Activated CD4-positive, alpha-beta memory T cell treated with anti-CD3 and anti-CD28 coated beads for 36 hours (primary cell): ENCODE data around the gene UBXN10. TPM values are rescaled to one million over a fixed set of nuclear protein-coding genes. Genes with fewer than 3 reads are reported as not detected.

Experiments used
- CTCF ChIA-PET: fragments of 350-600 bp; sonication (Branson Sonifier 250); formaldehyde crosslinking; loops from one replicate; lab custom pipeline; 2021; ENCODE audit warnings: antibody characterized with exemption, inconsistent platforms; lab: Charles Lee
- POLR2A ChIA-PET: fragments of 350-600 bp; sonication (Branson Sonifier 250); formaldehyde crosslinking; loops from one replicate; lab custom pipeline; 2021; ENCODE audit warnings: antibody characterized with exemption; lab: Charles Lee
- DNase-seq: peaks from one replicate; pipeline ENCODE4 v3.0.0-alpha.2; 2020
- H3K27ac Mint-ChIP-seq: one replicate; pipeline ENCODE4 v1.8.0; 2021; ENCODE audit warnings: mixed read lengths
- H3K27me3 Mint-ChIP-seq: one replicate; pipeline ENCODE4 v1.8.0; 2021; ENCODE audit warnings: mixed read lengths
- H3K36me3 Mint-ChIP-seq: one replicate; pipeline ENCODE4 v1.8.0; 2021; ENCODE audit warnings: mixed read lengths
- H3K4me1 Mint-ChIP-seq: one replicate; pipeline ENCODE4 v1.8.0; 2021; ENCODE audit warnings: low read depth, mixed read lengths
- H3K4me3 Mint-ChIP-seq: one replicate; pipeline ENCODE4 v1.8.0; 2021; ENCODE audit warnings: mild to moderate bottlenecking, mixed read lengths
- H3K9me3 Mint-ChIP-seq: one replicate; pipeline ENCODE4 v1.8.0; 2021; ENCODE audit warnings: mixed read lengths
- intact Hi-C: fragments of 100-400 bp; cut with micrococcal nuclease; formaldehyde crosslinking; loops from one replicate; pipeline ENCODE4 v1.15.1; 2023
- total RNA-seq, 2 experiments: library from RNA; stranded (reverse); gene quantifications; one replicate each; pipeline ENCODE4 v1.2.3, GENCODE V29; 2021

Gene UBXN10
- total RNA-seq, 2 experiments from 2014 or later, result 0.53 to 0.55 TPM

DNA sequence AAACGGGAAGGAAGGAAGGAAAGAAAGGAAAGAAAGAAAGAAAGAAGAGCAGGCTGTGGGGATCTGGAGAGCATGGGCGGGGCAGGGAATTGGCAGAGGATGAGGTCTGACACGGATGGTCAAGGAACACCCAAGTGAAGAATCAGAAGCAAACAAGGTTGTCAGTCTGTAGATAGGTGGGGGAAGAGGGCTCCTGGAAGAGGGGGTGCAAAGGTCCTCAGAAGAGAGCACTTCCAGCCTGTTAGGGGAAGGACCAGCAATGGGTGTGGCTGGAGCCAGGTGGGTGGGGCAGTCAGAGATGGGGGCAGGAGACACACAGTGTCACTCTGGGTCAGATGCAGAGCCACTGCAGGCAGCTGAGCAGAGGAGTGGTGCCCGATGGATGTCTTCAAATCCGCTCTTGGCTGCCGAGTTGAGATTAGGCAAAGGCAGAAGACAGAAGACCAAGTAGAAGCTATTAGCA is 11.5 kb downstream of the UBXN10 start:
- Mint-ChIP-seq H3K9me3 (no peaks in the 10 kb centered on the region), H3K36me3 (no peaks in the 10 kb centered on the region), H3K27me3 (peaks cover 24% of the 10 kb centered on the region), H3K4me1 (peaks cover 2% of the 10 kb centered on the region), H3K4me3 (no peak overlapping the region), H3K27ac (no peak overlapping the region)
- intact Hi-C loops, result no loop called here
- ChIA-PET CTCF (interaction anchor here (3.7 to 4.9 kb wide), 2 partner anchors 38 to 45 kb away, joined by 22 to 37 read pairs; no protein-coding TSS in a partner anchor), POLR2A (no interaction called here)
- no peak for DNase-seq

- intact Hi-C loops, result no loop called here
- H3K36me3 Mint-ChIP-seq, result no peaks in the 10 kb centered on the region
- H3K27me3 Mint-ChIP-seq, result peaks cover 22% of the 10 kb centered on the region
- no peaks in the 10 kb centered on the region for H3K9me3 Mint-ChIP-seq
- H3K27ac Mint-ChIP-seq, result no peak overlapping the region
- no peak for DNase-seq
- peaks cover 2% of the 10 kb centered on the region for H3K4me1 Mint-ChIP-seq
- no peak overlapping the region for H3K4me3 Mint-ChIP-seq
- ChIA-PET POLR2A (no interaction called here), CTCF (no interaction called here)
These were observed 12.4 kb downstream of the UBXN10 start for GRCh38 chr1:20198296-20198695.

GRCh38 chr1:20198918-20199317 is 13.0 kb downstream of the UBXN10 start:
- Mint-ChIP-seq H3K36me3 (no peaks in the 10 kb centered on the region), H3K27me3 (peaks cover 26% of the 10 kb centered on the region), H3K9me3 (no peaks in the 10 kb centered on the region), H3K4me1 (peaks cover 2% of the 10 kb centered on the region), H3K27ac (no peak overlapping the region), H3K4me3 (no peak overlapping the region)
- ChIA-PET POLR2A (no interaction called here), CTCF (no interaction called here)
- intact Hi-C loops, result no loop called here
- no peak for DNase-seq

DNA sequence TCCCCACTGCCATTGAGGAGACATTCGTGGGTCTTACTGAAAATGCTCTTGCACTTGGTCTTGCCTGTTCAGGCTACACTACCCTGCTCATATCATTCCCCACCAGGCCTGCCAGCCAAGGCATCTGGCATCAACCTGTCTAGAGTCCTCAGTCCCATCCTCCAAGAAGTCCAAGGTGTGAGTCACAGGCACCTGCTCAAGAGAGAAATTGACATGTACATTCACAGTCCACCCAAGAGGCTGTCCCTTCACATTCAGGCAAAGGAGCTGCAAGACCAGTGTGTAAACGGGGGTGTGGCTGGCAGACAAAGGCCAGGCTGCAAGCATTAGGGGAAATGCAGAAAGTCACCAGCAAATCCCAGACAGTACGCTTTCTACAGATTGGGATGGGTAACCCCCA is 13.5 kb downstream of the UBXN10 start:
- peaks cover 23% of the 10 kb centered on the region for H3K27me3 Mint-ChIP-seq
- H3K9me3 Mint-ChIP-seq, result no peaks in the 10 kb centered on the region
- no peak for DNase-seq
- H3K4me3 Mint-ChIP-seq, result no peak overlapping the region
- CTCF ChIA-PET, result no interaction called here
- peaks cover 2% of the 10 kb centered on the region for H3K4me1 Mint-ChIP-seq
- intact Hi-C loops, result no loop called here
- no peak overlapping the region for H3K27ac Mint-ChIP-seq
- no peaks in the 10 kb centered on the region for H3K36me3 Mint-ChIP-seq
- POLR2A ChIA-PET, result no interaction called here

DNA sequence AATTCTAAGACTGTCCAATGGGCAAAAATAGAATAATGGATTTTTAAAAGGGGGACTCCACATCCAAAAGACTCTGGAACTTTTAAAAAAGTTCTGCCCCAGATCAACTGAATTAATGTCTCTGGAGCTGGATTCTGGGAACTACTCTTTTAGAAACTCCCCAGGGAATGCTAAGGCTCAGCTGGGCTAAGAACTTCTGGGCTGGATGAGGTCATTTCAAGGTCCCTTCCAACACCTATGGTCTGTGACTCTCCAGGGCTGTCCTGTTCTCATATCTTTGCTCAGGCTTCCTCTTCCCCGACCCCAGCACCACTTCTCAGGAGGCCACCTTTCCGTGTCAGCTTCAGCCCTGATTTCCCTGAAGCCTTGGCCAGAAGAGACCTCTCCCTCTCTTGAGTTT is 13.9 kb downstream of the UBXN10 start:
- H3K36me3 Mint-ChIP-seq, result no peaks in the 10 kb centered on the region
- peaks cover 2% of the 10 kb centered on the region for H3K4me1 Mint-ChIP-seq
- CTCF ChIA-PET, result interaction anchor here (1.5 kb wide), 1 partner anchor 13 kb away, joined by 6 read pairs; no protein-coding TSS in a partner anchor
- intact Hi-C loops, result no loop called here
- no peaks in the 10 kb centered on the region for H3K9me3 Mint-ChIP-seq
- POLR2A ChIA-PET, result no interaction called here
- no peak for DNase-seq
- no peak overlapping the region for H3K4me3 Mint-ChIP-seq
- H3K27ac Mint-ChIP-seq, result no peak overlapping the region
- peaks cover 23% of the 10 kb centered on the region for H3K27me3 Mint-ChIP-seq

DNA sequence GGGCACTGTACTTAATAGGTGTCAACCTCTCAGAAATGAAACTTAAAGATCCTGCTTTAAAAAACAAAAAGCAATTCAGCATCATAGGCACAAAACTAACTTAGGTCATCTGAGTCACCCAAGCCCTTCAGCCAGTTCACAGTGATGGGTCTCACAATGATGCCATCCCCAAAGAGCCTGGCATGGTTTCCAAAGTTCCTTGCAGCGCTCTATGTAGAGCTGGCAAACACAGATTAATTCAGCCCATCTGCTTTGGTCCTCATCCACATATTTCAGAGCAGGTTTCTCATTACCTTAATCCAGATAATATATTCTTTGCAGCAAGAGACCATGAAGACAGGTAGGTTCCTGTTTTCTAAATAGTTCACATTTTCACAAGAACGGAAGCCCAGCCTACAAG is 15.1 kb downstream of the UBXN10 start:
- CTCF ChIA-PET, result interaction anchor here (1.5 kb wide), 1 partner anchor 12 kb away, joined by 6 read pairs; no protein-coding TSS in a partner anchor
- no peaks in the 10 kb centered on the region for H3K9me3 Mint-ChIP-seq
- intact Hi-C loops, result no loop called here
- no peak overlapping the region for H3K4me3 Mint-ChIP-seq
- POLR2A ChIA-PET, result no interaction called here
- peaks cover 17% of the 10 kb centered on the region for H3K27me3 Mint-ChIP-seq
- no peak for DNase-seq
- H3K36me3 Mint-ChIP-seq, result no peaks in the 10 kb centered on the region
- H3K4me1 Mint-ChIP-seq, result no peaks in the 10 kb centered on the region
- H3K27ac Mint-ChIP-seq, result no peak overlapping the region

GRCh38 chr1:20202166-20202565 is 16.3 kb downstream of the UBXN10 start:
- intact Hi-C loops, result no loop called here
- H3K27me3 Mint-ChIP-seq, result peaks cover 15% of the 10 kb centered on the region
- H3K36me3 Mint-ChIP-seq, result no peaks in the 10 kb centered on the region
- no peak for DNase-seq
- no peaks in the 10 kb centered on the region for H3K9me3 Mint-ChIP-seq
- H3K4me1 Mint-ChIP-seq, result no peaks in the 10 kb centered on the region
- H3K4me3 Mint-ChIP-seq, result no peak overlapping the region
- no peak overlapping the region for H3K27ac Mint-ChIP-seq
- ChIA-PET CTCF (interaction anchor here (2.2 kb wide), 1 partner anchor 11 kb away, joined by 10 read pairs; no protein-coding TSS in a partner anchor), POLR2A (no interaction called here)

- peaks cover 2% of the 10 kb centered on the region for H3K4me1 Mint-ChIP-seq
- no peaks in the 10 kb centered on the region for H3K36me3 Mint-ChIP-seq
- POLR2A ChIA-PET, result no interaction called here
- intact Hi-C loops, result no loop called here
- DNase-seq, result no peak
- CTCF ChIA-PET, result interaction anchor here (0.9 to 16.0 kb wide), 3 partner anchors 13 to 285 kb away, joined by 3 to 163 read pairs (median 6); no protein-coding TSS in a partner anchor
- no peak overlapping the region for H3K27ac Mint-ChIP-seq
- no peaks in the 10 kb centered on the region for H3K9me3 Mint-ChIP-seq
- peaks cover 17% of the 10 kb centered on the region for H3K27me3 Mint-ChIP-seq
- no peak overlapping the region for H3K4me3 Mint-ChIP-seq
These were observed 21.6 kb downstream of the UBXN10 start for GRCh38 chr1:20207546-20207945.

DNA sequence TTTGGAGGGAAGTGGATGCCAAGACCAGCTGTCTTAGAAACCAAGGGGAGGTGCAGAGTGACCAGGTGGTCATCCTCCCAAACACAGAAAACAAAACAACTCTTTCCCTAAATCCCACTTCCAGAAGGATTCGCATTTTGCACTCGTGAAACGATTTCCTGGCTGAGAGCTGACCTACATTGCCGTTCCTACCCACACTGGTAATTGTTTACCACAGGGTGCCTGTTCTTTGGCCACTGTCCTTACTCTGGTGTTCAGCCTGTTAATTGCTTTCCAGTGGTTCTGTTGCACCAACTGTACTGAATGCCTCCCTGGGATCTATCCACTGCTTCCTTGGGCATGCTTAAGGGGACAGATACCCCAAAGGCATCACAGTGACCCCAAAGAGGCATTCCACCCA is 23.6 kb downstream of the UBXN10 start:
- CTCF ChIA-PET, result interaction anchor here (1.2 to 16.0 kb wide), 4 partner anchors 14 to 283 kb away, joined by 3 to 163 read pairs (median 5); no protein-coding TSS in a partner anchor
- Mint-ChIP-seq H3K4me3 (no peak overlapping the region), H3K4me1 (peaks cover 6% of the 10 kb centered on the region), H3K9me3 (no peaks in the 10 kb centered on the region), H3K27me3 (peaks cover 21% of the 10 kb centered on the region), H3K36me3 (no peaks in the 10 kb centered on the region), H3K27ac (no peak overlapping the region)
- intact Hi-C loops, result no loop called here
- no peak for DNase-seq
- POLR2A ChIA-PET, result no interaction called here

- ChIA-PET CTCF (interaction anchor here (1.1 to 16.0 kb wide), 6 partner anchors 15 to 281 kb away, joined by 3 to 163 read pairs (median 5); no protein-coding TSS in a partner anchor), POLR2A (no interaction called here)
- no peak for DNase-seq
- peaks cover 29% of the 10 kb centered on the region for H3K27me3 Mint-ChIP-seq
- no peak overlapping the region for H3K27ac Mint-ChIP-seq
- peaks cover 6% of the 10 kb centered on the region for H3K4me1 Mint-ChIP-seq
- no peaks in the 10 kb centered on the region for H3K9me3 Mint-ChIP-seq
- H3K36me3 Mint-ChIP-seq, result no peaks in the 10 kb centered on the region
- intact Hi-C loops, result loop anchor here (5.0 to 10.0 kb wide), 2 partner anchors 164 to 216 kb away; no protein-coding TSS in a partner anchor
- H3K4me3 Mint-ChIP-seq, result no peak overlapping the region
These were observed 25.0 kb downstream of the UBXN10 start for GRCh38 chr1:20210736-20211460.

GRCh38 chr1:20211511-20211931 is 25.6 kb downstream of the UBXN10 start:
- ChIA-PET POLR2A (no interaction called here), CTCF (interaction anchor here (1.1 to 16.0 kb wide), 7 partner anchors 16 to 281 kb away, joined by 4 to 163 read pairs (median 9); no protein-coding TSS in a partner anchor)
- H3K27ac Mint-ChIP-seq, result no peak overlapping the region

GRCh38 chr1:20212085-20212684 is 26.3 kb downstream of the UBXN10 start:
- Mint-ChIP-seq H3K4me3 (no peak overlapping the region), H3K36me3 (no peaks in the 10 kb centered on the region), H3K9me3 (peaks cover 2% of the 10 kb centered on the region), H3K4me1 (peaks cover 6% of the 10 kb centered on the region), H3K27me3 (peaks cover 36% of the 10 kb centered on the region), H3K27ac (no peak overlapping the region)
- DNase-seq, result no peak
- intact Hi-C loops, result loop anchor here (5.0 to 10.0 kb wide), 2 partner anchors 163 to 215 kb away; no protein-coding TSS in a partner anchor
- ChIA-PET CTCF (interaction anchor here (0.6 to 16.0 kb wide), 34 partner anchors 9 to 317 kb away, joined by 3 to 163 read pairs (median 4); no protein-coding TSS in a partner anchor), POLR2A (interaction anchor here (0.5 kb wide), 1 partner anchor 427 kb away, joined by 4 read pairs; no protein-coding TSS in a partner anchor)

More at GRCh38 chr1:20211511-20211931, 25.6 kb downstream of the UBXN10 start:
- peaks cover 6% of the 10 kb centered on the region for H3K4me1 Mint-ChIP-seq
- peaks cover 2% of the 10 kb centered on the region for H3K9me3 Mint-ChIP-seq
- no peak overlapping the region for H3K4me3 Mint-ChIP-seq
- intact Hi-C loops, result loop anchor here (5.0 to 10.0 kb wide), 2 partner anchors 163 to 216 kb away; no protein-coding TSS in a partner anchor
- no peaks in the 10 kb centered on the region for H3K36me3 Mint-ChIP-seq
- no peak for DNase-seq
- H3K27me3 Mint-ChIP-seq, result peaks cover 35% of the 10 kb centered on the region
